ENCODE results near the gene PCP2. TPM values are rescaled to one million over a fixed set of nuclear protein-coding genes. Genes with fewer than 3 reads are reported as not detected.

Gene PCP2
- total and polyA plus RNA-seq, 2 of the 8 experiments (the other 6 are each of a cell fraction or from before 2014, with no cell fraction given): not detected

DNA sequence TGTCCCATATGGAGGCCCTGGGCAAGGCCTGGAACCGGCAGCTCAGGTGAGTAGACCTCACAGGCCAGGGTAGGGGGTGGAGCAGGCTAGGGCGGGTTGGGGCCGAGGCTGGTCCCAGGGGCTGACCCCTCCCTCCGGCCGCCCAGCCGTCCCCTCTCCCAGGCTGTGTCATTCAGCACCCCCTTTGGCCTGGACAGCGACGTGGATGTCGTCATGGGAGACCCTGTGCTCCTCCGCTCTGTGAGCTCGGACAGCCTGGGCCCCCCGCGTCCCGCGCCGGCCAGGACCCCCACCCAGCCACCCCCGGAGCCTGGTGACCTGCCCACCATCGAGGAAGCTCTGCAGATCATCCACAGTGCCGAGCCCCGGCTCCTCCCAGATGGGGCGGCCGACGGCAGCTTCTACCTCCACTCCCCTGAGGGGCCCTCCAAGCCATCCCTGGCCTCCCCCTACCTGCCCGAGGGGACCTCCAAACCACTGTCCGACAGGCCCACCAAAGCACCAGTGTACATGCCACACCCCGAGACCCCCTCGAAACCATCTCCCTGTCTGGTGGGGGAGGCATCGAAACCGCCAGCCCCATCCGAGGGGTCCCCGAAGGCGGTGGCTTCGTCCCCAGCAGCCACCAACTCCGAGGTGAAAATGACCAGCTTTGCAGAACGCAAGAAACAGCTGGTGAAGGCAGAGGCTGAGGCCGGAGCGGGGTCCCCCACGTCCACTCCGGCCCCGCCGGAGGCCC lies 21.8 kb downstream of the PCP2 start:
- Histone ChIP-seq H3K36me3 (ENCODE audit: control insufficient read depth in 2 of 4, insufficient read depth in 4 of 4, low read length in 3 of 4) (peaks cover 2 to 39% (median 14%) of the 10 kb centered on the region in 4 experiments; a peak in 6 of 8 replicates), H2BK20ac (ENCODE audit: low read length) (no peak overlapping the region), H4K5ac (ENCODE audit: insufficient read length, low read depth, low read length) (no peak overlapping the region), H3K79me2 (ENCODE audit: control insufficient read depth in 1 of 2, insufficient read depth in 2 of 2, low read length in 2 of 2) (no peaks in the 10 kb centered on the region), H3K9ac (replicated peaks in 1 of 4; ENCODE audit: extremely low read depth in 1 of 4, low read depth in 3 of 4, low read length in 3 of 4) (no peak overlapping the region), H3K27me3 (replicated peaks in 1 of 4; ENCODE audit: control insufficient read depth in 3 of 4, extremely low read depth in 1 of 4, insufficient read depth in 3 of 4, low read length in 3 of 4) (no peaks in the 10 kb centered on the region), H2BK120ac (replicated peaks; ENCODE audit: low read depth, low read length) (no peak overlapping the region), H3K4me3 (ENCODE audit: extremely low read depth in 1 of 4, insufficient read depth in 2 of 4, low read depth in 3 of 4, low read length in 4 of 4) (no peak overlapping the region), H3K18ac (ENCODE audit: extremely low read depth, low read length) (no peak overlapping the region), H2BK15ac (ENCODE audit: low read length) (no peak overlapping the region), H2BK5ac (ENCODE audit: low read depth, low read length) (no peak overlapping the region), H3K27ac (ENCODE audit: low read depth, low read length) (no peak overlapping the region), H3K14ac (ENCODE audit: insufficient read length) (no peak overlapping the region), H3K4me2 (ENCODE audit: insufficient read depth in 1 of 2, low read depth in 2 of 2, low read length in 2 of 2) (no peak overlapping the region), H4K20me1 (replicated peaks in 1 of 2; ENCODE audit: control insufficient read depth in 1 of 2, insufficient read depth in 2 of 2, low read length in 2 of 2) (peaks cover 2 to 14% of the 10 kb centered on the region in 2 experiments), H2AFZ (ENCODE audit: low read length) (no peak overlapping the region), H3K56ac (replicated peaks; ENCODE audit: insufficient read length, low read depth, low read length) (no peak overlapping the region), H3K23me2 (ENCODE audit: low read depth, low read length) (no peaks in the 10 kb centered on the region), H2AK5ac (ENCODE audit: low read depth, low read length) (no peak overlapping the region), H3K4ac (replicated peaks; ENCODE audit: insufficient read length, low read depth, low read length) (no peak overlapping the region), H4K8ac (ENCODE audit: extremely low read depth, insufficient read depth, low read length) (no peak overlapping the region), H3K79me1 (ENCODE audit: low read depth, low read length) (no peaks in the 10 kb centered on the region; the same call in 1 of the 2 replicates), H3K9me3 (ENCODE audit: insufficient read depth in 2 of 2, low read depth in 1 of 2, low read length in 1 of 2) (no peaks in the 10 kb centered on the region), H3K23ac (ENCODE audit: insufficient read length) (no peak overlapping the region), H4K91ac (replicated peaks; ENCODE audit: insufficient read length, low read length) (no peak overlapping the region), H3K4me1 (replicated peaks in 1 of 4; ENCODE audit: control insufficient read depth in 3 of 4, insufficient read depth in 4 of 4, low read length in 3 of 4) (no peaks in the 10 kb centered on the region), H2BK12ac (ENCODE audit: low read depth, low read length) (no peak overlapping the region)
- CTCF ChIA-PET (ENCODE audit: partially characterized antibody): interaction anchor here (0.6 to 0.7 kb wide), 2 partner anchors 69 to 216 kb away, joined by 3 read pairs; partner anchors contain the start of gene TRAPPC5
- POLR2A ChIA-PET (ENCODE audit: partially characterized antibody): interaction anchor here (2.3 kb wide), 1 partner anchor 9 kb away, joined by 5 read pairs; no protein-coding TSS in a partner anchor
- TF ChIP-seq ATF3 (IDR thresholded peaks at IDR 0.05; ENCODE audit: insufficient read depth, low read depth, low read length) (no peak), EZH2 (IDR thresholded peaks at IDR 0.05; ENCODE audit: low read depth, low read length, severe bottlenecking) (no peak), KDM4A (IDR thresholded peaks at IDR 0.05; ENCODE audit: low read depth, low read length, severe bottlenecking) (no peak), CHD1 (IDR thresholded peaks at IDR 0.05; ENCODE audit: low read depth, low read length) (no peak), RBBP5 (IDR thresholded peaks at IDR 0.05; ENCODE audit: borderline replicate concordance, low read depth, low read length) (no peak), CREB1 (IDR thresholded peaks at IDR 0.05) (no peak)
- WGBS, 2 experiments (ENCODE audit: extremely low coverage in 1 of 2, insufficient coverage in 1 of 2, insufficient read length in 1 of 2, insufficient replicate concordance in 2 of 2, low coverage in 1 of 2, low lambda C conversion rate in 2 of 2, missing lambda C conversion rate in 1 of 2): 92% methylated on average over 22 of the region's 41 CpGs; no CpG with 5 or more reads in 1 of the 2 experiments
- DNase-seq (ENCODE audit: low read depth in 1 of 2, low spot score in 2 of 2) (no peak), FAIRE-seq (no peak)
